Activated CD4-positive, alpha-beta T cell treated with anti-CD3 and anti-CD28 coated beads for 4 hours (primary cell): ENCODE measurements around the gene CYP2A7.
"Not testable (repeated sequence)": the region's sequence is repeated elsewhere in the genome, so short reads cannot be mapped to it uniquely, and the experiment has no call there.

Experiments used
- DNase-seq, 2 donors: peaks; one replicate each; pipeline ENCODE4 v3.0.0-alpha.2; 2020

Gene CYP2A7

GRCh38 chr19:40896843-40897789 is 15.1 kb upstream of the CYP2A7 start:
- not testable (repeated sequence) for DNase-seq

- no peak for DNase-seq
Observed at GRCh38 chr19:40896418-40896796, 14.4 kb upstream of the CYP2A7 start.

DNA sequence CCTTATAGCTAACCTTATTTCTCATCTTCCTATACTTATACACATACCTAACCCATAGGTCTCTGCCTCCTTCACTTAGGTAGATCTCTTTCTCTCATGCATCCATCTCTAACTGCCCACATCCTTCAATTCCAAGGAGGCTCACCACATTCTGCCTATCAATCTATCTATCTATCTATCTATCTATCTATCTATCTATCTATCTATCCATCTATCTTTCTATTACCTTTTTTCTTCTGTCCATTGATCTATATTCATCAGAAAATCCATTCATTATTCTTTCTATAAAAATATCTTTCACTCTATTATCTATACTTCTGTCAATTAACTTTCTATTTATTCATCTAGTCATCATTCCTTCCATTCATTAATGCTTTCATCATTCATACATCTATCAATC is 11.1 kb upstream of the CYP2A7 start:
- DNase-seq: no peak

DNA sequence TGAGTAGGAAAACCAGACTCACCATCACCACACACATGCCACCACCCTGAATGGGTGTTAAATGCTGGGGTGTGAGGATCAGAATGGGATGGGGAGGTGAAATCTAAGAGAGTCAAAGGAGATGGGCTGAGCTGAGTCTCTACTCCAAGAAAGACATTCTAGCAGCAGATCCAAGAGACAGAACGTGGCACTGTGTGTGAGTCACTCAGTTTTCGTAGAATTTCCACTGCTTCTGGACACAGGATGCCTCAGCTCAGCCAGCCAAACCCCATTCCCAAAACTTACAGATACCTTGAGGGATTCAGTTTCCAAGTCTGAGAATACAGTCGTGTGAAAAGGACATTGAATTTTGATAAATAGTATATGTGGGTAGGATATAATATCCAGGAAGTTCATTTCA is 7.3 kb upstream of the CYP2A7 start:
- no peak for DNase-seq

- DNase-seq: no peak
Observed at GRCh38 chr19:40888191-40888590, 6.2 kb upstream of the CYP2A7 start.

DNA sequence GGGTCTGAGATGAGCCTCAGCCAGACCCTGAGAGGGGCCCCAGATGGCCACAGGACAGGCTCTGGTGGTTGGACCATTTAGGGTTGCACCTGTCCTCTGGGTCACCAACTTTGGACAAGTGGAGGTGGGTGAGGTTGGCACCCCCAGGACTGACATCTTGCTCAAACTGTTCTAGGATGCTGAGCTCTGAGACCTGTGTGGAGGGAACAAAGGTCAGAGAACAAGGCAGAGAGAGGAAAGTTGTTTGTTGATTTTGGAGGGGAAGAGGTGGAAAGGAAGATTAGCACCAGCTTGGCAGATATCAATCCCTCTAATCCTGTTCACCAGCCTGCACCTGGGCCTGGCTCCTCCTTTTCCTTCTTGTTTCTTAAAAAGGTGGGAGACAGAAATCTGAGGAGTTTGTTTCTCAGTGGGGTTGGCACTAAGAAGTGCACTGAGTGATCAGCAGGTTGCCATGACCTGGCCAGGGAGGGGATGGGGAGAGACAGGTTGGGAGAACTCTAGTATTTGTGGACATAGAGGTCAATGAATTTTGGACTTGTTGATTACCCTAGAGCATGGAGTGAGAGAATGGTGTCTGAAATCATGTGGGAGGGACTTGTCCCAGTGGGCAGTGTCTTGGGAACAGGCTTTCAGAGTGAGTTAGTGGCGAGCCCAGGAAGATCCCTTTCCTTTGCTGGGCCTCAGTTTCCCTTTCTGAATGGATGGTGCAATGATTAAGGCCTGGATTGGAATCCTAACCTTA is 2.3 kb upstream of the CYP2A7 start:
- DNase-seq: not testable (repeated sequence)

- DNase-seq: not testable (repeated sequence)
Observed at GRCh38 chr19:40879349-40879748, 2.7 kb downstream of the CYP2A7 start.

- peak; percentile 77 to 82 for DNase-seq
Observed at GRCh38 chr19:40875526-40875951, 6.5 kb downstream of the CYP2A7 start.

DNA sequence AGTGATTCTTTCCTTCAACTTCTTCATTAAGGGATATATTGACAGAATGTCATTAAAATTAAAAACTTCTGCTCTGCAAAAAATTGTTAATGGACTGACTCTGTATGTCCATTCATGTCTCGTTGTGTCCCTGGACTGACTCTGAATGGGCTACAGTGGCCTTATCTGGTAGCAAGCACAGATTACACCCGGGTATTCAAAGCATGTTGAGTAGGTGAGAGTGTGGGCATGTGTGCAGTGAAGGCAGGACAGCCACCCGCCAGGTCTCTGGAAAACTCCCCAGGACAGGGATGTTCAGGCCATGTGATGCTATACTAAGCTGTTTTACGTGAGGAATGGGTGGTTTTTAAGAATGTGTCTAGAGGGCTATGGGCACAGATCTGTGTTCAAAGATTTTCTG is 7.2 kb downstream of the CYP2A7 start:
- DNase-seq: not testable (repeated sequence)

- not testable (repeated sequence) for DNase-seq
Observed at GRCh38 chr19:40873873-40874272, 8.2 kb downstream of the CYP2A7 start.

DNA sequence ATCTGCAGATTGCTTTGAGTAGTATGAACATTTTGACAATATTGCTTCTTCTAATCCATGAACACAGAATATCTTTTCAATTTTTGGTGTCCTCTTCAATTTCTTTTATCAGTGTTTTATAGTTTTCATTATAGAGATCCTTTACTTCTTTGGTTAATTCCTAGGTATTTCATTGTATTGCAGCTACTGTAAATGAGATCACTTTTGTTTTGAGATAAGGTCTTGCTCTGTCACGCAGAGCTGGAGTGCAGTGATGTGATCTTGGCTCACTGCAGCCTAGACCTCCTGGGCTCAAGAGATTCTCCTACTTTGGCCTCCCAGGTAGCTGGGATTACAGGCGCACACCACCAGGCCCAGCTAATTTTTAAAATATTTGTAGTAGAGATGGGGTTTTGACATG is 9.8 kb downstream of the CYP2A7 start:
- DNase-seq: no peak

GRCh38 chr19:40867701-40868100 is 14.3 kb downstream of the CYP2A7 start:
- DNase-seq: no peak

GRCh38 chr19:40864739-40865496 is 17.1 kb downstream of the CYP2A7 start:
- not testable (repeated sequence) for DNase-seq

DNA sequence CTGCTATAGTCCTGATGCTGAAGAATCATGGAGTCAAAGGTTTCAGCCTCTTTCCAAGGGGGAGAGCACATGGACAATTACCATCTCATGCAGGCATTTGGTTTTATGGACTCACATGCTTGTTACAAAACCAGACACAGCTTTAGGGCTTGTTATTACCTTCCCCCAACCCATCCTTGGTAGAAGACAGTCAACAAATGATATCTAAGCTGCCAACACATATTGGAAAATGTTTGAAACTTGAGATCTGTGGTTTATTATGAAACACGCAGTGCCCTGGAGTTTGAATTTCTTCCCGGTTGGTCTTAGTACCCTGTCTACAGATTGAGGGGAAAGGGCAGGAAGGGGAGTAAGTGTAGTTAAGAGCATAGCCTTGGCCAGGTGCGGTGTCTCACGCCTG is 19.2 kb downstream of the CYP2A7 start:
- DNase-seq: no peak

GRCh38 chr19:40862333-40862732 is 19.7 kb downstream of the CYP2A7 start:
- no peak for DNase-seq

- no peak for DNase-seq
Observed at GRCh38 chr19:40858109-40858508, 23.9 kb downstream of the CYP2A7 start.

GRCh38 chr19:40852467-40853152 is 29.4 kb downstream of the CYP2A7 start:
- not testable (repeated sequence) for DNase-seq

DNA sequence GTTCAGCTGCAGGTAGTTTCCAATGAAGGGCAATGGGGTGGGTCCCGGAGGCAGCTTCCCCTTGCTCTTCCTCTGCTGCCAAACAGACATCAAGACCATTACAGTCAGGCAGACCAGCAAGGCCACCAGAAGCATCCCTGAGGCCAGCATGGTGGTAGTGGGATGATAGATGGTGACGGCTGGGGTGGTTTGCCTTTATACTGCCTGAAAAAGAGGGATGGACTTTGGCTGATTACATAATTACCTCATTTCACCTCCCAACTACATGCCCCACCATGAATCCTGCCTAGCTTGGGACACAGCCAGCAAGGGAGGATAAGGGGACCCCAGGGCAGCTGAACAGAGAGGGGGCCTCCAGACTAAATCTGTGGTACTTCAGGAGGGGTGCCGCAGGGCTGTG is 31.8 kb downstream of the CYP2A7 start, which contains the start of gene CYP2A6:
CYP2A6 (minus strand) TSS at position 171 of the 400 bp plus-strand sequence; CDS start at position 150, 21 bp downstream.
- not testable (repeated sequence) for DNase-seq

- DNase-seq: not testable (repeated sequence)
Observed at GRCh38 chr19:40846722-40847121, 35.3 kb downstream of the CYP2A7 start.

DNA sequence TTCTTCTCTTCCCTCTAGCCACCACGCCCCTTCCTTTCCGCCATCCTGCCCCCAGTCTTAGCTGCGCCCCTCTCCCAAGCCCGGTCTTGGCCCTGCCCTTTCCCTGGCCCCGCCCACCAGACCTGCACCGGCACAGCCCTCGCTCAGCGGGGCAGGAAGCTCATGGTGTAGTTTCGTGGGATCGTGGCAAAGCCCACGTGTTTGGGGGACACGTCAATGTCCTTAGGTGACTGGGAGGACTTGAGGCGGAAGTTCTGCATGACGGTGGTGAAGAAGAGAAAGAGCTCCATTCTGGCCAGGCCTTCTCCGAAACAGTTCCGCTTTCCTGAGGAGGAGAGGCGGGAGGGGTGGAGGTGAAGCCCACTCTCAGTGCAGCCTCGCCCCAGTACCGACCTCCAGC is 38.4 kb downstream of the CYP2A7 start:
- DNase-seq: peak; percentile 63 to 78

- not testable (repeated sequence) for DNase-seq
Observed at GRCh38 chr19:40842997-40843652, 38.9 kb downstream of the CYP2A7 start.

DNA sequence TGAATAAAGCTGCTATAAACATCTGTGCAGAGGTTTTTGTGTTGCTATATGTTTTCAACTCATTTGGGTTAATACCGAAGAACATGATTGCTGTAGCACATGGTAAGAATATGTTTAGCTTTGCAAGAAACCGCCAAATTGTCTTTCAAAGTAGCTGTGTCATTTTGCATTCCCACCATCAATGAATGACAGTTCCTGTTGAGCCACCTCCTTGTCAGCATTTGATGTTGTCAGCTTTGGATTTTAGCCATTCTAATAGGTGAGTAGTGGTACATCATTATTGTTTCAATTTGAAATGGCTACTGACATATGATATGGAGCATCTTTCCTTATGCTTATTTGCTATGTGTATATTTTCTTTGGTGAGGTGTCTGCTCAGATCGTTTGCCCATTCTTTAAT is 40.0 kb downstream of the CYP2A7 start:
- DNase-seq: not testable (repeated sequence)
